ENCODE measurements around the gene BAD. TPM values are rescaled to one million over a fixed set of nuclear protein-coding genes. Genes with fewer than 3 reads are reported as not detected.

BAD gene
- total RNA-seq, 1 donor from 2014 or later: 43.6 TPM

GRCh38 chr11:64283092-64283491, 1.4 kb downstream of the BAD start:
- Histone ChIP-seq H4K20me1 (ENCODE audit: insufficient read depth, low read length) (no peaks in the 10 kb centered on the region), H3K4me2 (ENCODE audit: low read length) (peak overlapping the region; percentile 23), H3K36me3 (ENCODE audit: insufficient read depth, low read length) (no peaks in the 10 kb centered on the region), H3K9ac (ENCODE audit: low read length) (no peak overlapping the region), H3K9me3 (ENCODE audit: insufficient read depth, low read depth, low read length) (no peaks in the 10 kb centered on the region), H3K4me3 (ENCODE audit: insufficient read depth, low read depth, low read length) (no peak overlapping the region), H3K27me3 (ENCODE audit: insufficient read depth, low read length) (no peaks in the 10 kb centered on the region), H3K27ac (ENCODE audit: low read depth, low read length) (no peak overlapping the region), H3K79me2 (ENCODE audit: insufficient read depth, low read length) (peaks cover 16% of the 10 kb centered on the region), H3K4me1 (ENCODE audit: insufficient read depth, low read length) (peaks cover 10% of the 10 kb centered on the region), H2AFZ (ENCODE audit: low read depth, low read length) (no peak overlapping the region)
- H3K27me3 Mint-ChIP-seq (ENCODE audit: low read depth, unreplicated experiment): no peaks in the 10 kb centered on the region
- DNase-seq (ENCODE audit: low read depth): no peak
- H3K4me1 Mint-ChIP-seq (ENCODE audit: low read depth, unreplicated experiment): peaks cover 3% of the 10 kb centered on the region
- no peaks in the 10 kb centered on the region for H3K9me3 Mint-ChIP-seq (ENCODE audit: unreplicated experiment)
- no peak for TF ChIP-seq EZH2 (IDR thresholded peaks at IDR 0.05; ENCODE audit: insufficient read depth, low read length)
- TF ChIP-seq, protein P1, sequence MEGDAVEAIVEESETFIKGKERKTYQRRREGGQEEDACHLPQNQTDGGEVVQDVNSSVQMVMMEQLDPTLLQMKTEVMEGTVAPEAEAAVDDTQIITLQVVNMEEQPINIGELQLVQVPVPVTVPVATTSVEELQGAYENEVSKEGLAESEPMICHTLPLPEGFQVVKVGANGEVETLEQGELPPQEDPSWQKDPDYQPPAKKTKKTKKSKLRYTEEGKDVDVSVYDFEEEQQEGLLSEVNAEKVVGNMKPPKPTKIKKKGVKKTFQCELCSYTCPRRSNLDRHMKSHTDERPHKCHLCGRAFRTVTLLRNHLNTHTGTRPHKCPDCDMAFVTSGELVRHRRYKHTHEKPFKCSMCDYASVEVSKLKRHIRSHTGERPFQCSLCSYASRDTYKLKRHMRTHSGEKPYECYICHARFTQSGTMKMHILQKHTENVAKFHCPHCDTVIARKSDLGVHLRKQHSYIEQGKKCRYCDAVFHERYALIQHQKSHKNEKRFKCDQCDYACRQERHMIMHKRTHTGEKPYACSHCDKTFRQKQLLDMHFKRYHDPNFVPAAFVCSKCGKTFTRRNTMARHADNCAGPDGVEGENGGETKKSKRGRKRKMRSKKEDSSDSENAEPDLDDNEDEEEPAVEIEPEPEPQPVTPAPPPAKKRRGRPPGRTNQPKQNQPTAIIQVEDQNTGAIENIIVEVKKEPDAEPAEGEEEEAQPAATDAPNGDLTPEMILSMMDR (IDR thresholded peaks at IDR 0.05; ENCODE audit: insufficient read depth, low read depth, low read length): no peak
- H3K27ac Mint-ChIP-seq (ENCODE audit: unreplicated experiment): no peak overlapping the region
- H3K36me3 Mint-ChIP-seq (ENCODE audit: low read depth, unreplicated experiment): peaks cover 7% of the 10 kb centered on the region
- no peak for FAIRE-seq
- peak overlapping the region; percentile 27 for H3K4me3 Mint-ChIP-seq (ENCODE audit: unreplicated experiment)

- H3K36me3 Mint-ChIP-seq (ENCODE audit: low read depth, unreplicated experiment): peaks cover 7% of the 10 kb centered on the region
- no peaks in the 10 kb centered on the region for H3K9me3 ChIP-seq (ENCODE audit: insufficient read depth, low read depth, low read length)
- no peak overlapping the region for H2AFZ ChIP-seq (ENCODE audit: low read depth, low read length)
- no peak overlapping the region for H3K4me3 ChIP-seq (ENCODE audit: insufficient read depth, low read depth, low read length)
- H3K27me3 ChIP-seq (ENCODE audit: insufficient read depth, low read length): no peaks in the 10 kb centered on the region
- no peaks in the 10 kb centered on the region for H3K9me3 Mint-ChIP-seq (ENCODE audit: unreplicated experiment)
- no peak overlapping the region for H3K27ac ChIP-seq (ENCODE audit: low read depth, low read length)
- FAIRE-seq: no peak
- H3K27ac Mint-ChIP-seq (ENCODE audit: unreplicated experiment): no peak overlapping the region
- H3K4me1 ChIP-seq (ENCODE audit: insufficient read depth, low read length): peaks cover 10% of the 10 kb centered on the region
- no peaks in the 10 kb centered on the region for H3K27me3 Mint-ChIP-seq (ENCODE audit: low read depth, unreplicated experiment)
- no peak for TF ChIP-seq EZH2 (IDR thresholded peaks at IDR 0.05; ENCODE audit: insufficient read depth, low read length)
- TF ChIP-seq, protein P1 (IDR thresholded peaks at IDR 0.05; ENCODE audit: insufficient read depth, low read depth, low read length): no peak
- H3K4me2 ChIP-seq (ENCODE audit: low read length): no peak overlapping the region
- no peaks in the 10 kb centered on the region for H4K20me1 ChIP-seq (ENCODE audit: insufficient read depth, low read length)
- H3K9ac ChIP-seq (ENCODE audit: low read length): no peak overlapping the region
- peaks cover 16% of the 10 kb centered on the region for H3K79me2 ChIP-seq (ENCODE audit: insufficient read depth, low read length)
- no peak overlapping the region for H3K4me3 Mint-ChIP-seq (ENCODE audit: unreplicated experiment)
- no peak for DNase-seq (ENCODE audit: low read depth)
- H3K4me1 Mint-ChIP-seq (ENCODE audit: low read depth, unreplicated experiment): peaks cover 3% of the 10 kb centered on the region
- H3K36me3 ChIP-seq (ENCODE audit: insufficient read depth, low read length): no peaks in the 10 kb centered on the region
These were observed 2.3 kb downstream of the BAD start for GRCh38 chr11:64281957-64282770.

Data from astrocyte (in vitro differentiated cells and primary cell).